Endodermal cell (in vitro differentiated cells): Measurements from ENCODE around the gene EPB41L3. TPM values are rescaled to one million over a fixed set of nuclear protein-coding genes. Genes with fewer than 3 reads are reported as not detected.

Experiments used
- DNase-seq: peaks from one replicate; pipeline ENCODE4 v3.0.0-alpha.2; 2017
- H3K27ac ChIP-seq: 2 replicates; pipeline ENCODE4 v1.5.1; 2013; ENCODE audit warnings: mild to moderate bottlenecking, low read depth, low read length, moderate library complexity
- H3K27me3 ChIP-seq: 2 replicates; pipeline ENCODE4 v1.6.1; 2013; ENCODE audit warnings: mild to moderate bottlenecking, low read length, moderate library complexity; ENCODE audit not compliant: insufficient read depth, control insufficient read depth, poor library complexity, severe bottlenecking
- H3K36me3 ChIP-seq: 2 replicates; pipeline ENCODE4 v1.7.0; 2013; ENCODE audit warnings: mild to moderate bottlenecking, low read length, moderate library complexity; ENCODE audit not compliant: control insufficient read depth, insufficient read depth
- H3K4me1 ChIP-seq: one replicate; pipeline ENCODE4 v1.7.0; 2013; ENCODE audit warnings: low read length; ENCODE audit not compliant: control insufficient read depth, insufficient read depth
- H3K4me3 ChIP-seq: 2 replicates; pipeline ENCODE4 v1.5.1; 2013; ENCODE audit warnings: mild to moderate bottlenecking, low read length, moderate library complexity
- H3K9ac ChIP-seq: 2 replicates; pipeline ENCODE4 v1.6.1; 2013; ENCODE audit warnings: mild to moderate bottlenecking, low read length, moderate library complexity; ENCODE audit not compliant: poor library complexity, severe bottlenecking; ENCODE audit errors: extremely low read depth
- H3K9me3 ChIP-seq: 2 replicates; pipeline ENCODE4 v1.6.1; 2013; ENCODE audit warnings: mild to moderate bottlenecking, low read length, moderate library complexity; ENCODE audit not compliant: control insufficient read depth
- H3K27ac Mint-ChIP-seq: 2 replicates; pipeline ENCODE4 v1.8.0; 2020; ENCODE audit warnings: mixed read lengths
- H3K27me3 Mint-ChIP-seq: 2 replicates; pipeline ENCODE4 v1.8.0; 2021; ENCODE audit warnings: mild to moderate bottlenecking, mixed read lengths; ENCODE audit not compliant: insufficient read depth
- H3K36me3 Mint-ChIP-seq: 2 replicates; pipeline ENCODE4 v1.8.0; 2020; ENCODE audit warnings: low read depth, mixed read lengths
- H3K4me1 Mint-ChIP-seq: 2 replicates; pipeline ENCODE4 v1.8.0; 2020; ENCODE audit warnings: mixed read lengths
- H3K4me3 Mint-ChIP-seq: 2 replicates; pipeline ENCODE4 v1.8.0; 2020; ENCODE audit warnings: mild to moderate bottlenecking, moderate library complexity, mixed read lengths
- H3K9me3 Mint-ChIP-seq: 2 replicates; pipeline ENCODE4 v1.8.0; 2020; ENCODE audit warnings: mild to moderate bottlenecking, mixed read lengths
- WGBS, 2 experiments: methylation state at CpG; one replicate each; pipeline versions ENCODE4 v1.1.5 to v1.1.7; 2013; ENCODE audit warnings: missing lambda C conversion rate in 2 of 2, mixed read lengths in 1 of 2; ENCODE audit not compliant: insufficient coverage in 1 of 2, insufficient read length in 1 of 2; 5-methylcytosine and 5-hydroxymethylcytosine counted together
- total RNA-seq, 2 donors: library from RNA; stranded (reverse); fragmentation: NEBNext Ultra II Directional in 1 of 2; extraction: Animal tissue kit (Norgen Biotek cat#: 25700) in 1 of 2; gene quantifications; 2 replicates in 1 of 2; 3 replicates in 1 of 2; pipeline ENCODE4 v1.2.1, GENCODE V29; 2021
- TF ChIP-seq, protein P1 (sequence below): fragments of 200-600 bp; sonication (generic); conservative IDR thresholded peaks from 2 replicates; pipeline ENCODE4 v1.5.0; 2021; ENCODE audit warnings: antibody characterized with exemption, mild to moderate bottlenecking

Gene EPB41L3
- total RNA-seq, 2 donors from 2014 or later, result 49.3 to 51.6 TPM

DNA sequence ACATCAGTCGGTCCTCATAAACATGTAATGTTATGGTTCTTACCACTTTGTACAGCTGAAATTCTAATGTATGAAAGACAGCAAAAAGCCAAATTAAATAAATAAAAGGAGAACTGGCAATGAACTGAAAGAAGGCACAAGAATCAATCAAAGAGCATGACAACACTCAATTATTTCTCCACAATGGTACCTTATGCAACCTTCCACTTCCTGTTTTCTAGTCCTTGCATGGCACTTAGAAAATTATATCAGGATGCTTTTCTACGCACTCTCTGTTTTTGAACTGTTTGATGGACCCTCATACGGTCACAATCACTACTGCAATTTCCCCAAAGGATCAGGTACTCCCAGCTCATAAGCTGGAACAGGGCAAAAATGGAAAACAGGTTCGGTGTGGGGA is 81.6 kb downstream of the EPB41L3 start:
- Mint-ChIP-seq H3K27me3 (no peaks in the 10 kb centered on the region), H3K27ac (no peak overlapping the region), H3K4me3 (no peak overlapping the region), H3K4me1 (peaks cover 10% of the 10 kb centered on the region), H3K36me3 (no peaks in the 10 kb centered on the region), H3K9me3 (no peaks in the 10 kb centered on the region)
- Histone ChIP-seq H3K27ac (no peak overlapping the region), H3K9ac (no peak overlapping the region), H3K9me3 (no peaks in the 10 kb centered on the region), H3K4me1 (no peaks in the 10 kb centered on the region), H3K4me3 (no peak overlapping the region), H3K27me3 (no peaks in the 10 kb centered on the region), H3K36me3 (no peaks in the 10 kb centered on the region)
- DNase-seq, result no peak
- 95 to 100% methylated on average over 1 to 4 of the region's 4 CpGs for WGBS, 2 experiments
- TF ChIP-seq, protein P1, sequence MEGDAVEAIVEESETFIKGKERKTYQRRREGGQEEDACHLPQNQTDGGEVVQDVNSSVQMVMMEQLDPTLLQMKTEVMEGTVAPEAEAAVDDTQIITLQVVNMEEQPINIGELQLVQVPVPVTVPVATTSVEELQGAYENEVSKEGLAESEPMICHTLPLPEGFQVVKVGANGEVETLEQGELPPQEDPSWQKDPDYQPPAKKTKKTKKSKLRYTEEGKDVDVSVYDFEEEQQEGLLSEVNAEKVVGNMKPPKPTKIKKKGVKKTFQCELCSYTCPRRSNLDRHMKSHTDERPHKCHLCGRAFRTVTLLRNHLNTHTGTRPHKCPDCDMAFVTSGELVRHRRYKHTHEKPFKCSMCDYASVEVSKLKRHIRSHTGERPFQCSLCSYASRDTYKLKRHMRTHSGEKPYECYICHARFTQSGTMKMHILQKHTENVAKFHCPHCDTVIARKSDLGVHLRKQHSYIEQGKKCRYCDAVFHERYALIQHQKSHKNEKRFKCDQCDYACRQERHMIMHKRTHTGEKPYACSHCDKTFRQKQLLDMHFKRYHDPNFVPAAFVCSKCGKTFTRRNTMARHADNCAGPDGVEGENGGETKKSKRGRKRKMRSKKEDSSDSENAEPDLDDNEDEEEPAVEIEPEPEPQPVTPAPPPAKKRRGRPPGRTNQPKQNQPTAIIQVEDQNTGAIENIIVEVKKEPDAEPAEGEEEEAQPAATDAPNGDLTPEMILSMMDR, result no peak

DNA sequence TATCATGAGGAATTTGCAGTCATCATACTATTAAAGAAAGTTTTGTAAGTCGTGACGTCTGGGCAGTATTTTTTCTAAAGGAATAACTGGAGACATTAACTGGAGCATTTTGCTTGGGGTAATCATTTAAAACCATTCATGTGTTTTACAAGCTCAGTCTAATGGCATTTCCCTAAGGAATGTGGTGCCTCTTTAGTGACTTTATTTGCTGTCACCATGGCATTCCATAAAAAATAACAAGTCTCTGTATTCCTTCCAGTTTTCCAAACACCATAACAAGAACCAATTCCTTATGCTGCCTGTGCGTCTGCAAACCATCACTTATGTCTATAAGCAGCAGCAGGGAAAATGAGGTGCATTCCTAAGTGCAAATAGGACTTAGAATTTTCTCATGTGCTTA is 82.8 kb downstream of the EPB41L3 start:
- no peaks in the 10 kb centered on the region for H3K36me3 Mint-ChIP-seq
- no peaks in the 10 kb centered on the region for H3K4me1 ChIP-seq
- no peak overlapping the region for H3K27ac ChIP-seq
- H3K27me3 ChIP-seq, result no peaks in the 10 kb centered on the region
- no peak overlapping the region for H3K4me3 Mint-ChIP-seq
- no peaks in the 10 kb centered on the region for H3K9me3 ChIP-seq
- no peak for DNase-seq
- H3K27ac Mint-ChIP-seq, result no peak overlapping the region
- H3K9ac ChIP-seq, result no peak overlapping the region
- no peaks in the 10 kb centered on the region for H3K27me3 Mint-ChIP-seq
- H3K4me1 Mint-ChIP-seq, result peaks cover 19% of the 10 kb centered on the region
- no peaks in the 10 kb centered on the region for H3K9me3 Mint-ChIP-seq
- TF ChIP-seq, protein P1, result no peak
- no peaks in the 10 kb centered on the region for H3K36me3 ChIP-seq
- WGBS, 2 experiments, result 89% methylated on average over 3 of the region's 3 CpGs; no CpG with 5 or more reads in 1 of the 2 experiments
- H3K4me3 ChIP-seq, result no peak overlapping the region

DNA sequence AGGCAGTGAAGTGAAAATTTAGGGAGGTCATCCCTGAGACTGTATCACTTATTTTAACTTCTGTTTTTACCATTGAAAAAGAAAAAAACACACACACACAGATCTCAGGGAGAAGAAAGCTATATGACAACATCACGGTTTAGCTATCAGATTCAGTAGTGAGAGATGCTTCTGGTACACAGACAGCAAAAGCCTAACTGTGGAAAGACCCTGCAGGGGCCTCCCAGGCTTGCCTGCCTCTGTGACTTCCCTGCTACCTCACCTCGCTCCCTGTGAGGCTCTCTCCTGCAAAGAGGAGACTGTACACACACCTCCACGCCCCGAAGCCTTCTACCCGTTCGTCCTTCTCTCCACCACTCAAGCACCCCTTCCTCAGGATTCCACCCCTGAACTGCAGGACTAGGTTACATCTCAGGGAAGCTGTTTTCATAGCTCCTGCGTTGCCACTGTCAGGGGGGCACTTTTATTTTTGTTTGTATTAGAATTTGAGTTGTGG is 86.3 kb downstream of the EPB41L3 start:
- no peaks in the 10 kb centered on the region for H3K27me3 ChIP-seq
- H3K4me3 Mint-ChIP-seq, result peak overlapping the region; percentile 27
- H3K27ac Mint-ChIP-seq, result peak overlapping the region; percentile 17
- TF ChIP-seq, protein P1, result no peak
- WGBS, 2 experiments, result 83% methylated on average over 7 of the region's 7 CpGs; no CpG with 5 or more reads in 1 of the 2 experiments
- H3K4me3 ChIP-seq, result no peak overlapping the region
- no peaks in the 10 kb centered on the region for H3K36me3 ChIP-seq
- H3K9me3 Mint-ChIP-seq, result no peaks in the 10 kb centered on the region
- no peak overlapping the region for H3K9ac ChIP-seq
- DNase-seq, result no peak
- no peaks in the 10 kb centered on the region for H3K4me1 ChIP-seq
- H3K36me3 Mint-ChIP-seq, result no peaks in the 10 kb centered on the region
- no peaks in the 10 kb centered on the region for H3K9me3 ChIP-seq
- no peaks in the 10 kb centered on the region for H3K27me3 Mint-ChIP-seq
- no peak overlapping the region for H3K27ac ChIP-seq
- H3K4me1 Mint-ChIP-seq, result peaks cover 22% of the 10 kb centered on the region
